ENCODE measurements around the gene ZNF638. TPM values are rescaled to one million over a fixed set of nuclear protein-coding genes. Genes with fewer than 3 reads are reported as not detected.
"Not testable (repeated sequence)": the region's sequence is repeated elsewhere in the genome, so short reads cannot be mapped to it uniquely, and the experiment has no call there.

Gene ZNF638
- polyA plus RNA-seq, 4 donors, result 51.1 to 130 (median 80.4) TPM

- no peaks in the 10 kb centered on the region for H3K4me1 ChIP-seq (ENCODE audit: control insufficient read depth in 3 of 3, insufficient read depth in 2 of 3, low read depth in 1 of 3, low read length in 2 of 3)
- DNase-seq, result no peak
- peaks cover 0 to 3% of the 10 kb centered on the region in 2 donors for H3K9me3 ChIP-seq (ENCODE audit: control insufficient read depth in 2 of 2, insufficient read depth in 1 of 2, low read depth in 1 of 2, low read length in 1 of 2)
- no peak for FAIRE-seq
- H3K36me3 ChIP-seq (ENCODE audit: control insufficient read depth in 3 of 3, insufficient read depth in 2 of 3, low read depth in 1 of 3, low read length in 3 of 3), result peaks cover 0 to 3% (median 0%) of the 10 kb centered on the region in 3 donors
- no peak overlapping the region for H3K4me3 ChIP-seq (ENCODE audit: low read depth in 1 of 3, low read length in 3 of 3)
- no peaks in the 10 kb centered on the region for H3K27me3 ChIP-seq (ENCODE audit: control insufficient read depth in 3 of 3, insufficient read depth in 3 of 3, low read length in 3 of 3)
- no peak overlapping the region for H3K27ac ChIP-seq (ENCODE audit: low read depth in 1 of 3, low read length in 2 of 3)
Observed at GRCh38 chr2:71330155-71330554, 1.4 kb upstream of the ZNF638 start.

- Histone ChIP-seq H3K4me3 (ENCODE audit: low read depth in 1 of 3, low read length in 3 of 3) (no peak overlapping the region), H3K27ac (ENCODE audit: low read depth in 1 of 3, low read length in 2 of 3) (no peak overlapping the region), H3K27me3 (ENCODE audit: control insufficient read depth in 3 of 3, insufficient read depth in 3 of 3, low read length in 3 of 3) (no peaks in the 10 kb centered on the region), H3K4me1 (ENCODE audit: control insufficient read depth in 3 of 3, insufficient read depth in 2 of 3, low read depth in 1 of 3, low read length in 2 of 3) (no peaks in the 10 kb centered on the region), H3K9me3 (ENCODE audit: control insufficient read depth in 2 of 2, insufficient read depth in 1 of 2, low read depth in 1 of 2, low read length in 1 of 2) (peaks cover 0 to 3% of the 10 kb centered on the region in 2 donors), H3K36me3 (ENCODE audit: control insufficient read depth in 3 of 3, insufficient read depth in 2 of 3, low read depth in 1 of 3, low read length in 3 of 3) (peaks cover 0 to 3% (median 0%) of the 10 kb centered on the region in 3 donors)
- no peak for FAIRE-seq
- DNase-seq, result no peak
- WGBS, 3 donors, result 58 to 59% (median 58%) methylated on average over 14 of the region's 14 CpGs
Observed at GRCh38 chr2:71330585-71331330, 824 bp upstream of the ZNF638 start.

- H3K27me3 ChIP-seq (ENCODE audit: control insufficient read depth in 3 of 3, insufficient read depth in 3 of 3, low read length in 3 of 3); DNase-seq; H3K4me1 ChIP-seq (ENCODE audit: control insufficient read depth in 3 of 3, insufficient read depth in 2 of 3, low read depth in 1 of 3, low read length in 2 of 3); H3K36me3 ChIP-seq (ENCODE audit: control insufficient read depth in 3 of 3, insufficient read depth in 2 of 3, low read depth in 1 of 3, low read length in 3 of 3); FAIRE-seq; H3K9me3 ChIP-seq (ENCODE audit: control insufficient read depth in 2 of 2, insufficient read depth in 1 of 2, low read depth in 1 of 2, low read length in 1 of 2): not testable (repeated sequence)
- WGBS, 3 donors, result 2 to 3% (median 2%) methylated on average over 9 of the region's 9 CpGs
- peak overlapping the region in 2 of 3 donors; percentile 25 to 27 for H3K4me3 ChIP-seq (ENCODE audit: low read depth in 1 of 3, low read length in 3 of 3)
- peak overlapping the region in 1 of 3 donors; percentile 54 for H3K27ac ChIP-seq (ENCODE audit: low read depth in 1 of 3, low read length in 2 of 3)
Observed at GRCh38 chr2:71331331-71331580, 326 bp upstream of the ZNF638 start.

- DNase-seq, result no peak
- WGBS, 3 donors, result 0 to 1% (median 0%) methylated on average over 6 of the region's 6 CpGs
Observed at GRCh38 chr2:71332435-71332796, 834 bp downstream of the ZNF638 start.

GRCh38 chr2:71333619-71334018 lies 2.0 kb downstream of the ZNF638 start:
- Histone ChIP-seq H3K9me3 (ENCODE audit: control insufficient read depth in 2 of 2, insufficient read depth in 1 of 2, low read depth in 1 of 2, low read length in 1 of 2) (no peaks in the 10 kb centered on the region), H3K27ac (ENCODE audit: low read depth in 1 of 3, low read length in 2 of 3) (no peak overlapping the region), H3K27me3 (ENCODE audit: control insufficient read depth in 3 of 3, insufficient read depth in 3 of 3, low read length in 3 of 3) (no peaks in the 10 kb centered on the region), H3K36me3 (ENCODE audit: control insufficient read depth in 3 of 3, insufficient read depth in 2 of 3, low read depth in 1 of 3, low read length in 3 of 3) (peaks cover 0 to 6% (median 0%) of the 10 kb centered on the region in 3 donors), H3K4me1 (ENCODE audit: control insufficient read depth in 3 of 3, insufficient read depth in 2 of 3, low read depth in 1 of 3, low read length in 2 of 3) (peaks cover 0 to 5% (median 0%) of the 10 kb centered on the region in 3 donors), H3K4me3 (ENCODE audit: low read depth in 1 of 3, low read length in 3 of 3) (peak overlapping the region in 1 of 3 donors; percentile 23)
- FAIRE-seq (no peak), DNase-seq (peak in 1 of 2 donors; percentile 10)
- 54 to 61% (median 57%) methylated on average over 3 of the region's 3 CpGs for WGBS, 3 donors

More at GRCh38 chr2:71332435-71332796, 834 bp downstream of the ZNF638 start:
- Histone ChIP-seq H3K4me1 (ENCODE audit: control insufficient read depth in 3 of 3, insufficient read depth in 2 of 3, low read depth in 1 of 3, low read length in 2 of 3) (peaks cover 0 to 5% (median 0%) of the 10 kb centered on the region in 3 donors), H3K36me3 (ENCODE audit: control insufficient read depth in 3 of 3, insufficient read depth in 2 of 3, low read depth in 1 of 3, low read length in 3 of 3) (peaks cover 0 to 5% (median 0%) of the 10 kb centered on the region in 3 donors), H3K27ac (ENCODE audit: low read depth in 1 of 3, low read length in 2 of 3) (peak overlapping the region; percentile 85 to 100 (median 91)), H3K4me3 (ENCODE audit: low read depth in 1 of 3, low read length in 3 of 3) (peak overlapping the region; percentile 96 to 99 (median 97)), H3K9me3 (ENCODE audit: control insufficient read depth in 2 of 2, insufficient read depth in 1 of 2, low read depth in 1 of 2, low read length in 1 of 2) (no peaks in the 10 kb centered on the region), H3K27me3 (ENCODE audit: control insufficient read depth in 3 of 3, insufficient read depth in 3 of 3, low read length in 3 of 3) (no peaks in the 10 kb centered on the region)
- no peak for FAIRE-seq

GRCh38 chr2:71336384-71336783 lies 4.8 kb downstream of the ZNF638 start:
- Histone ChIP-seq H3K27me3 (ENCODE audit: control insufficient read depth in 3 of 3, insufficient read depth in 3 of 3, low read length in 3 of 3) (no peaks in the 10 kb centered on the region), H3K9me3 (ENCODE audit: control insufficient read depth in 2 of 2, insufficient read depth in 1 of 2, low read depth in 1 of 2, low read length in 1 of 2) (no peaks in the 10 kb centered on the region), H3K4me3 (ENCODE audit: low read depth in 1 of 3, low read length in 3 of 3) (no peak overlapping the region), H3K27ac (ENCODE audit: low read depth in 1 of 3, low read length in 2 of 3) (no peak overlapping the region), H3K36me3 (ENCODE audit: control insufficient read depth in 3 of 3, insufficient read depth in 2 of 3, low read depth in 1 of 3, low read length in 3 of 3) (peaks cover 0 to 6% (median 0%) of the 10 kb centered on the region in 3 donors), H3K4me1 (ENCODE audit: control insufficient read depth in 3 of 3, insufficient read depth in 2 of 3, low read depth in 1 of 3, low read length in 2 of 3) (peaks cover 0 to 7% (median 0%) of the 10 kb centered on the region in 3 donors)
- FAIRE-seq, result no peak
- DNase-seq, result no peak
- 58 to 73% (median 68%) methylated on average over 2 of the region's 2 CpGs for WGBS, 3 donors

- no peaks in the 10 kb centered on the region for H3K9me3 ChIP-seq (ENCODE audit: control insufficient read depth in 2 of 2, insufficient read depth in 1 of 2, low read depth in 1 of 2, low read length in 1 of 2)
- no peak for DNase-seq
Observed at GRCh38 chr2:71336802-71337201, 5.2 kb downstream of the ZNF638 start.

GRCh38 chr2:71337776-71338175 lies 6.2 kb downstream of the ZNF638 start:
- peaks cover 0 to 7% (median 0%) of the 10 kb centered on the region in 3 donors for H3K4me1 ChIP-seq (ENCODE audit: control insufficient read depth in 3 of 3, insufficient read depth in 2 of 3, low read depth in 1 of 3, low read length in 2 of 3)
- H3K4me3 ChIP-seq (ENCODE audit: low read depth in 1 of 3, low read length in 3 of 3), result no peak overlapping the region
- no peak overlapping the region for H3K27ac ChIP-seq (ENCODE audit: low read depth in 1 of 3, low read length in 2 of 3)
- FAIRE-seq, result no peak
- no peaks in the 10 kb centered on the region for H3K27me3 ChIP-seq (ENCODE audit: control insufficient read depth in 3 of 3, insufficient read depth in 3 of 3, low read length in 3 of 3)
- DNase-seq, result no peak
- H3K36me3 ChIP-seq (ENCODE audit: control insufficient read depth in 3 of 3, insufficient read depth in 2 of 3, low read depth in 1 of 3, low read length in 3 of 3), result peaks cover 0 to 6% (median 1%) of the 10 kb centered on the region in 3 donors
- 52 to 70% (median 54%) methylated on average over 2 of the region's 2 CpGs for WGBS, 3 donors
- H3K9me3 ChIP-seq (ENCODE audit: control insufficient read depth in 2 of 2, insufficient read depth in 1 of 2, low read depth in 1 of 2, low read length in 1 of 2), result no peaks in the 10 kb centered on the region

More at GRCh38 chr2:71336802-71337201, 5.2 kb downstream of the ZNF638 start:
- Histone ChIP-seq H3K27ac (ENCODE audit: low read depth in 1 of 3, low read length in 2 of 3) (no peak overlapping the region), H3K27me3 (ENCODE audit: control insufficient read depth in 3 of 3, insufficient read depth in 3 of 3, low read length in 3 of 3) (no peaks in the 10 kb centered on the region), H3K4me3 (ENCODE audit: low read depth in 1 of 3, low read length in 3 of 3) (no peak overlapping the region), H3K36me3 (ENCODE audit: control insufficient read depth in 3 of 3, insufficient read depth in 2 of 3, low read depth in 1 of 3, low read length in 3 of 3) (peaks cover 0 to 6% (median 0%) of the 10 kb centered on the region in 3 donors), H3K4me1 (ENCODE audit: control insufficient read depth in 3 of 3, insufficient read depth in 2 of 3, low read depth in 1 of 3, low read length in 2 of 3) (peaks cover 0 to 7% (median 0%) of the 10 kb centered on the region in 3 donors)
- no peak for FAIRE-seq

- Histone ChIP-seq H3K36me3 (ENCODE audit: control insufficient read depth in 3 of 3, insufficient read depth in 2 of 3, low read depth in 1 of 3, low read length in 3 of 3) (peaks cover 1 to 6% (median 2%) of the 10 kb centered on the region in 3 donors), H3K9me3 (ENCODE audit: control insufficient read depth in 2 of 2, insufficient read depth in 1 of 2, low read depth in 1 of 2, low read length in 1 of 2) (no peaks in the 10 kb centered on the region), H3K4me1 (ENCODE audit: control insufficient read depth in 3 of 3, insufficient read depth in 2 of 3, low read depth in 1 of 3, low read length in 2 of 3) (peaks cover 0 to 7% (median 0%) of the 10 kb centered on the region in 3 donors), H3K4me3 (ENCODE audit: low read depth in 1 of 3, low read length in 3 of 3) (no peak overlapping the region), H3K27me3 (ENCODE audit: control insufficient read depth in 3 of 3, insufficient read depth in 3 of 3, low read length in 3 of 3) (no peaks in the 10 kb centered on the region), H3K27ac (ENCODE audit: low read depth in 1 of 3, low read length in 2 of 3) (no peak overlapping the region)
- WGBS, 3 donors, result 81 to 84% (median 83%) methylated on average over 2 of the region's 2 CpGs
- no peak for FAIRE-seq
- DNase-seq, result no peak
Observed at GRCh38 chr2:71339685-71340084, 8.1 kb downstream of the ZNF638 start.

All from small intestine (tissue), 7 donors.